HEK293 (cell line): ENCODE measurements around the gene HOXA3.

ENCODE experiments used
- GLIS1 ChIP-seq: fragments of 450-650 bp; formaldehyde crosslinking; IDR thresholded peaks from 2 replicates; pipeline ENCODE4 v1.5.1; 2016; ENCODE audit warnings: missing biosample characterization, missing genetic modification characterization
- KLF10 ChIP-seq: fragments of 450-650 bp; IDR thresholded peaks from 2 replicates; pipeline ENCODE4 v1.5.1; 2018; ENCODE audit warnings: missing biosample characterization, mild to moderate bottlenecking, missing genetic modification characterization
- KLF16 ChIP-seq: fragments of 450-650 bp; formaldehyde crosslinking; IDR thresholded peaks from 2 replicates; pipeline ENCODE4 v1.5.1; 2017; ENCODE audit warnings: missing biosample characterization, missing genetic modification characterization
- PATZ1 ChIP-seq: fragments of 450-650 bp; formaldehyde crosslinking; IDR thresholded peaks from 2 replicates; pipeline ENCODE4 v1.5.1; 2016; ENCODE audit warnings: missing biosample characterization, missing genetic modification characterization
- PRDM2 ChIP-seq: fragments of 450-650 bp; formaldehyde crosslinking; IDR thresholded peaks from 2 replicates; pipeline ENCODE4 v1.5.1; 2016; ENCODE audit warnings: missing biosample characterization, missing genetic modification characterization, borderline replicate concordance
- SALL2 ChIP-seq: fragments of 450-650 bp; formaldehyde crosslinking; IDR thresholded peaks from 2 replicates; pipeline ENCODE4 v1.5.0; 2017; ENCODE audit warnings: missing biosample characterization, mild to moderate bottlenecking, missing genetic modification characterization, borderline replicate concordance
- SP2 ChIP-seq: fragments of 450-650 bp; formaldehyde crosslinking; IDR thresholded peaks from 2 replicates; pipeline ENCODE4 v1.5.1; 2016; ENCODE audit warnings: missing biosample characterization, missing genetic modification characterization
- TCF7L2 ChIP-seq: IDR thresholded peaks from 2 replicates; pipeline ENCODE4 v1.6.1; 2011; ENCODE audit warnings: low read depth, mild to moderate bottlenecking, inconsistent platforms, low read length, moderate library complexity, borderline replicate concordance
- ZBTB26 ChIP-seq: fragments of 450-650 bp; formaldehyde crosslinking; optimal IDR thresholded peaks from 2 replicates; pipeline ENCODE3; 2016; ENCODE audit warnings: missing biosample characterization, mild to moderate bottlenecking, missing genetic modification characterization
- ZBTB48 ChIP-seq: fragments of 450-650 bp; formaldehyde crosslinking; IDR thresholded peaks from 2 replicates; pipeline ENCODE4 v1.5.1; 2016; ENCODE audit warnings: missing biosample characterization, missing genetic modification characterization
- ZFP3 ChIP-seq: fragments of 450-650 bp; formaldehyde crosslinking; IDR thresholded peaks from 2 replicates; pipeline ENCODE4 v1.5.1; 2016; ENCODE audit warnings: low read depth, missing biosample characterization, missing genetic modification characterization
- ZFP69B ChIP-seq: fragments of 450-650 bp; formaldehyde crosslinking; IDR thresholded peaks from 2 replicates; pipeline ENCODE4 v1.5.1; 2016; ENCODE audit warnings: missing biosample characterization, missing genetic modification characterization
- ZNF114 ChIP-seq: fragments of 450-650 bp; formaldehyde crosslinking; IDR thresholded peaks from 2 replicates; pipeline ENCODE4 v1.5.0; 2017; ENCODE audit warnings: missing biosample characterization, missing genetic modification characterization
- ZNF16 ChIP-seq: fragments of 450-650 bp; formaldehyde crosslinking; IDR thresholded peaks from 2 replicates; pipeline ENCODE4 v1.5.1; 2016; ENCODE audit warnings: low read depth, missing biosample characterization, missing genetic modification characterization
- ZNF24 ChIP-seq: fragments of 450-650 bp; formaldehyde crosslinking; IDR thresholded peaks from 2 replicates; pipeline ENCODE4 v1.5.1; 2016; ENCODE audit warnings: missing biosample characterization, missing genetic modification characterization
- ZNF37A ChIP-seq: fragments of 450-650 bp; IDR thresholded peaks from 2 replicates; pipeline ENCODE4 v1.5.1; 2018; ENCODE audit warnings: missing biosample characterization, missing genetic modification characterization
- ZNF426 ChIP-seq: fragments of 450-650 bp; formaldehyde crosslinking; IDR thresholded peaks from 2 replicates; pipeline ENCODE4 v1.5.1; 2017; ENCODE audit warnings: missing biosample characterization, missing genetic modification characterization, mild to moderate bottlenecking, inconsistent platforms, moderate library complexity
- ZNF433 ChIP-seq: fragments of 450-650 bp; formaldehyde crosslinking; IDR thresholded peaks from 2 replicates; pipeline ENCODE4 v1.5.1; 2016; ENCODE audit warnings: missing biosample characterization, missing genetic modification characterization, low read depth
- ZNF473 ChIP-seq: fragments of 450-650 bp; formaldehyde crosslinking; IDR thresholded peaks from 2 replicates; pipeline ENCODE4 v1.5.1; 2017; ENCODE audit warnings: missing biosample characterization, missing genetic modification characterization
- ZNF529 ChIP-seq: fragments of 450-650 bp; formaldehyde crosslinking; IDR thresholded peaks from 2 replicates; pipeline ENCODE4 v1.5.1; 2017; ENCODE audit warnings: missing genetic modification characterization, missing biosample characterization; ENCODE audit not compliant: insufficient replicate concordance
- ZNF548 ChIP-seq: fragments of 450-650 bp; formaldehyde crosslinking; IDR thresholded peaks from 2 replicates; pipeline ENCODE4 v1.5.1; 2016; ENCODE audit warnings: missing biosample characterization, missing genetic modification characterization
- ZNF621 ChIP-seq: fragments of 450-650 bp; formaldehyde crosslinking; IDR thresholded peaks from 2 replicates; pipeline ENCODE4 v1.5.1; 2017; ENCODE audit warnings: missing biosample characterization, missing genetic modification characterization
- ZNF664 ChIP-seq: fragments of 450-650 bp; formaldehyde crosslinking; IDR thresholded peaks from 2 replicates; pipeline ENCODE4 v1.5.1; 2016; ENCODE audit warnings: missing biosample characterization, missing genetic modification characterization
- ZNF843 ChIP-seq: fragments of 450-650 bp; formaldehyde crosslinking; IDR thresholded peaks from 2 replicates; pipeline ENCODE4 v1.5.1; 2016; ENCODE audit warnings: missing biosample characterization, missing genetic modification characterization
- ZSCAN5A ChIP-seq: fragments of 450-650 bp; formaldehyde crosslinking; IDR thresholded peaks from 2 replicates; pipeline ENCODE4 v1.5.1; 2016; ENCODE audit warnings: missing biosample characterization, missing genetic modification characterization

HOXA3 gene

GRCh38 chr7:27151931-27152815, at the start of gene HOXA3 (continued):
- TF ChIP-seq ZNF426 (tag by site-specific recombination) (peak; percentile 12; the same call in 1 of the 2 replicates), ZNF529 (tag by site-specific recombination) (no peak), PRDM2 (no peak), GLIS1 (tag by site-specific recombination) (peak; percentile 37), ZNF16 (no peak), ZNF548 (tag by site-specific recombination) (no peak), SALL2 (tag by site-specific recombination) (no peak), ZNF433 (tag by site-specific recombination) (no peak), ZNF473 (no peak), ZBTB48 (tag by site-specific recombination) (peak; percentile 86), ZFP3 (tag by site-specific recombination) (no peak), ZNF24 (tag by site-specific recombination) (no peak), PATZ1 (tag by site-specific recombination) (peak; percentile 94), ZNF664 (tag by site-specific recombination) (no peak), SP2 (tag by site-specific recombination) (peak; percentile 26), ZNF114 (no peak), KLF10 (tag by site-specific recombination) (peak; percentile 10; the same call in 1 of the 2 replicates), ZBTB26 (peak; percentile 67), ZNF621 (no peak), KLF16 (tag by site-specific recombination) (peak; percentile 63; the same call in 1 of the 2 replicates), ZNF843 (no peak; the same call in 1 of the 2 replicates), ZNF37A (tag by site-specific recombination) (no peak), ZFP69B (tag by site-specific recombination) (peak; percentile 45; the same call in 1 of the 2 replicates), ZSCAN5A (tag by site-specific recombination) (no peak), TCF7L2 (no peak)
